Neural cell (in vitro differentiated cells): Measurements from ENCODE around the gene BTBD9. TPM values are rescaled to one million over a fixed set of nuclear protein-coding genes. Genes with fewer than 3 reads are reported as not detected.

Experiments
- H2AFZ ChIP-seq: fragments of 200-600, 300-800 bp; sonication (generic), shearing (Covaris generic); 2 replicates; pipeline ENCODE4 v1.6.0; 2014; ENCODE audit warnings: low read depth, mild to moderate bottlenecking, antibody characterized with exemption, low read length, moderate library complexity
- H3F3A ChIP-seq: fragments of 200-600 bp; shearing (Covaris generic); 2 replicates; pipeline ENCODE4 v1.6.1; 2016; ENCODE audit warnings: mild to moderate bottlenecking, moderate library complexity, mixed read lengths, antibody characterized with exemption, low read length; ENCODE audit not compliant: insufficient read depth, poor library complexity, severe bottlenecking
- H3K27ac ChIP-seq: fragments of 200-600, 300-800 bp; sonication (generic), shearing (Covaris generic); 2 replicates; pipeline ENCODE4 v1.5.1; 2014; ENCODE audit warnings: mild to moderate bottlenecking, low read length, moderate library complexity
- H3K27me3 ChIP-seq: fragments of 300-800, 200-600 bp; sonication (generic), shearing (Covaris generic); 2 replicates; pipeline ENCODE4 v1.6.0; 2014; ENCODE audit warnings: mild to moderate bottlenecking, low read depth, low read length, moderate library complexity; ENCODE audit not compliant: insufficient read depth
- H3K36me3 ChIP-seq: fragments of 300-800, 200-600 bp; sonication (generic), shearing (Covaris generic); 2 replicates; pipeline ENCODE4 v1.5.1; 2014; ENCODE audit warnings: mild to moderate bottlenecking, antibody characterized with exemption, low read length, moderate library complexity; ENCODE audit not compliant: insufficient read depth
- H3K4me2 ChIP-seq: fragments of 300-800, 200-600 bp; sonication (generic), shearing (Covaris generic); 2 replicates; pipeline ENCODE4 v1.6.0; 2014; ENCODE audit warnings: mild to moderate bottlenecking, low read length
- H3K4me3 ChIP-seq: fragments of 300-800, 200-600 bp; sonication (generic), shearing (Covaris generic); 2 replicates; pipeline ENCODE4 v1.5.1; 2014; ENCODE audit warnings: mild to moderate bottlenecking, low read length, moderate library complexity
- H3K79me2 ChIP-seq: fragments of 200-600 bp; shearing (Covaris generic); replicated peaks from 2 replicates; pipeline ENCODE4 v1.6.0; 2014; ENCODE audit warnings: mild to moderate bottlenecking, low read length, moderate library complexity; ENCODE audit not compliant: insufficient read depth
- H3K9ac ChIP-seq: fragments of 300-800, 200-600 bp; sonication (generic), shearing (Covaris generic); 2 replicates; pipeline ENCODE4 v1.6.1; 2016; ENCODE audit warnings: mild to moderate bottlenecking, low read length, mixed read lengths
- H3K9me2 ChIP-seq: fragments of 200-600 bp; shearing (Covaris generic); 2 replicates; pipeline ENCODE4 v1.6.1; 2016; ENCODE audit warnings: mild to moderate bottlenecking, low read length, mixed read lengths; ENCODE audit not compliant: insufficient read depth
- H3K9me3 ChIP-seq: fragments of 200-600, 300-800 bp; sonication (generic), shearing (Covaris generic); 2 replicates; pipeline ENCODE4 v1.6.1; 2016; ENCODE audit warnings: mild to moderate bottlenecking, mixed run types, low read length, moderate library complexity, mixed read lengths
- H4K20me1 ChIP-seq: fragments of 200-600 bp; shearing (Covaris generic); 2 replicates; pipeline ENCODE4 v1.6.1; 2016; ENCODE audit warnings: mild to moderate bottlenecking, mixed run types; ENCODE audit not compliant: insufficient read depth
- EP300 ChIP-seq: fragments of 450-650 bp; conservative IDR thresholded peaks from 2 replicates; pipeline ENCODE4 v1.6.1; 2014; ENCODE audit warnings: antibody characterized with exemption, mild to moderate bottlenecking, moderate library complexity; ENCODE audit not compliant: poor library complexity, severe bottlenecking
- EZH2 ChIP-seq: fragments of 200-600, 300-800 bp; shearing (Covaris generic), sonication (generic); IDR thresholded peaks from 2 replicates; pipeline ENCODE4 v1.6.1; 2014; ENCODE audit warnings: antibody characterized with exemption, low read length, borderline replicate concordance, mild to moderate bottlenecking; ENCODE audit not compliant: insufficient read depth, poor library complexity, severe bottlenecking
- MXI1 ChIP-seq: fragments of 450-650 bp; conservative IDR thresholded peaks from 2 replicates; pipeline ENCODE4 v1.6.1; 2014; ENCODE audit warnings: antibody characterized with exemption, mild to moderate bottlenecking; ENCODE audit not compliant: poor library complexity, severe bottlenecking
- POLR2AphosphoS5 ChIP-seq: IDR thresholded peaks from 2 replicates; pipeline ENCODE4 v1.6.1; 2012
- RAD21 ChIP-seq: fragments of 450-650 bp; conservative IDR thresholded peaks from 2 replicates; pipeline ENCODE4 v1.6.1; 2014; ENCODE audit warnings: antibody characterized with exemption, mild to moderate bottlenecking, moderate library complexity
- REST ChIP-seq: IDR thresholded peaks from 2 replicates; pipeline ENCODE4 v1.6.1; 2012; ENCODE audit warnings: borderline replicate concordance
- SMC3 ChIP-seq: fragments of 450-650 bp; conservative IDR thresholded peaks from 2 replicates; pipeline ENCODE4 v1.6.1; 2014; ENCODE audit warnings: antibody characterized with exemption, mild to moderate bottlenecking, moderate library complexity; ENCODE audit not compliant: poor library complexity
- TAF1 ChIP-seq: IDR thresholded peaks from 2 replicates; pipeline ENCODE4 v1.6.1; 2012; ENCODE audit warnings: low read depth
- polyA plus RNA-seq: library from polyadenylated mRNA; depleted of rRNA; stranded (reverse); fragments of >200 nt; gene quantifications from 2 replicates; pipeline ENCODE4 v1.2.3, GENCODE V29; 2014
- TF ChIP-seq, protein P1 (sequence below): fragments of 450-650 bp; IDR thresholded peaks from 2 replicates; pipeline ENCODE4 v1.5.1; 2014; ENCODE audit warnings: antibody characterized with exemption, mild to moderate bottlenecking, moderate library complexity; ENCODE audit not compliant: poor library complexity, severe bottlenecking

BTBD9 gene
- polyA plus RNA-seq, 1 donor from 2014 or later: 6.2 TPM

- no peaks in the 10 kb centered on the region for H4K20me1 ChIP-seq
- no peaks in the 10 kb centered on the region for H3F3A ChIP-seq
- no peaks in the 10 kb centered on the region for H3K79me2 ChIP-seq
- H3K36me3 ChIP-seq: no peaks in the 10 kb centered on the region
- no peak overlapping the region for H3K4me2 ChIP-seq
- no peak overlapping the region for H3K27ac ChIP-seq
- H3K4me3 ChIP-seq: no peak overlapping the region
- H3K9me2 ChIP-seq: no peaks in the 10 kb centered on the region
- TF ChIP-seq SMC3 (no peak), MXI1 (no peak), EZH2 (no peak), POLR2AphosphoS5 (no peak), TAF1 (no peak), RAD21 (no peak), EP300 (no peak), REST (no peak)
- TF ChIP-seq, protein P1, sequence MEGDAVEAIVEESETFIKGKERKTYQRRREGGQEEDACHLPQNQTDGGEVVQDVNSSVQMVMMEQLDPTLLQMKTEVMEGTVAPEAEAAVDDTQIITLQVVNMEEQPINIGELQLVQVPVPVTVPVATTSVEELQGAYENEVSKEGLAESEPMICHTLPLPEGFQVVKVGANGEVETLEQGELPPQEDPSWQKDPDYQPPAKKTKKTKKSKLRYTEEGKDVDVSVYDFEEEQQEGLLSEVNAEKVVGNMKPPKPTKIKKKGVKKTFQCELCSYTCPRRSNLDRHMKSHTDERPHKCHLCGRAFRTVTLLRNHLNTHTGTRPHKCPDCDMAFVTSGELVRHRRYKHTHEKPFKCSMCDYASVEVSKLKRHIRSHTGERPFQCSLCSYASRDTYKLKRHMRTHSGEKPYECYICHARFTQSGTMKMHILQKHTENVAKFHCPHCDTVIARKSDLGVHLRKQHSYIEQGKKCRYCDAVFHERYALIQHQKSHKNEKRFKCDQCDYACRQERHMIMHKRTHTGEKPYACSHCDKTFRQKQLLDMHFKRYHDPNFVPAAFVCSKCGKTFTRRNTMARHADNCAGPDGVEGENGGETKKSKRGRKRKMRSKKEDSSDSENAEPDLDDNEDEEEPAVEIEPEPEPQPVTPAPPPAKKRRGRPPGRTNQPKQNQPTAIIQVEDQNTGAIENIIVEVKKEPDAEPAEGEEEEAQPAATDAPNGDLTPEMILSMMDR: no peak
- H2AFZ ChIP-seq: no peak overlapping the region
- H3K9ac ChIP-seq: no peak overlapping the region
- H3K9me3 ChIP-seq: no peaks in the 10 kb centered on the region
- no peaks in the 10 kb centered on the region for H3K27me3 ChIP-seq
Measured at GRCh38 chr6:38175786-38176185, 463.9 kb downstream of the BTBD9 start.

- no peak overlapping the region for H3K4me2 ChIP-seq
- no peak overlapping the region for H2AFZ ChIP-seq
- TF ChIP-seq POLR2AphosphoS5: no peak
- H3K36me3 ChIP-seq: no peaks in the 10 kb centered on the region
- no peak overlapping the region for H3K9ac ChIP-seq
- H3K4me3 ChIP-seq: no peak overlapping the region
- H3K27ac ChIP-seq: no peak overlapping the region
- no peaks in the 10 kb centered on the region for H3F3A ChIP-seq
- no peaks in the 10 kb centered on the region for H3K79me2 ChIP-seq
- no peaks in the 10 kb centered on the region for H3K27me3 ChIP-seq
- H3K9me3 ChIP-seq: no peaks in the 10 kb centered on the region
- no peaks in the 10 kb centered on the region for H4K20me1 ChIP-seq
- H3K9me2 ChIP-seq: no peaks in the 10 kb centered on the region
Measured at GRCh38 chr6:38174806-38175495, 464.8 kb downstream of the BTBD9 start.
